Keratinocyte (primary cell): ENCODE results near the gene RRBP1.

Experiments used
- EZH2 ChIP-seq: IDR thresholded peaks from one replicate; pipeline ENCODE4 v1.6.1; 2012; ENCODE audit warnings: inconsistent platforms, mild to moderate bottlenecking, low read length, moderate library complexity
- TF ChIP-seq, protein P1 (sequence below), 3 experiments: IDR thresholded peaks in 1 of 3; conservative IDR thresholded peaks in 1 of 3; optimal IDR thresholded peaks in 1 of 3; 2 replicates in 2 of 3; 3 replicates in 1 of 3; pipeline versions ENCODE3 to v1.5.1; 2011; ENCODE audit warnings: low read length in 3 of 3, mild to moderate bottlenecking in 3 of 3, moderate library complexity in 2 of 3, control low read depth in 1 of 3, inconsistent platforms in 1 of 3; ENCODE audit not compliant: insufficient read depth in 2 of 3; ENCODE audit errors: extremely low read depth in 1 of 3

DNA sequence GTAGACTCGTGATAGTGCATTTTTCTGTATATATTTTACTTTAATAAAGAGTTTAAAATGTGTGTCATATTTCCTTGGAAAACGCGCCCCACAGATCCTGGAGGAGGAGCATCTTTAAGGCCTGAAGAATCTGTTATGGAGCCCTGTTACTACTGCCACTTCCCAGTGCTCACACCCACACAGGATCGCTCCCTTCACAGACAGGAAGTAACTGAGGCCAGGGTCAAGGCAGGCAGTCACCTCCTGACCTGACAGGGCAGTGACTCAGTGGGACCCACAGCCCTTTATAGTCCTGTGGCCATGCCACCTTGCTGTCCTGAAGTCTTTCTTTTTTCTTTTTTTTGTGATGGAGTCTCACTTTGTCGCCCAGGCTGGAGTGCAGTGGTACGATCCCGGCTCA lies 9.0 kb downstream of the RRBP1 start:
- TF ChIP-seq, protein P1, sequence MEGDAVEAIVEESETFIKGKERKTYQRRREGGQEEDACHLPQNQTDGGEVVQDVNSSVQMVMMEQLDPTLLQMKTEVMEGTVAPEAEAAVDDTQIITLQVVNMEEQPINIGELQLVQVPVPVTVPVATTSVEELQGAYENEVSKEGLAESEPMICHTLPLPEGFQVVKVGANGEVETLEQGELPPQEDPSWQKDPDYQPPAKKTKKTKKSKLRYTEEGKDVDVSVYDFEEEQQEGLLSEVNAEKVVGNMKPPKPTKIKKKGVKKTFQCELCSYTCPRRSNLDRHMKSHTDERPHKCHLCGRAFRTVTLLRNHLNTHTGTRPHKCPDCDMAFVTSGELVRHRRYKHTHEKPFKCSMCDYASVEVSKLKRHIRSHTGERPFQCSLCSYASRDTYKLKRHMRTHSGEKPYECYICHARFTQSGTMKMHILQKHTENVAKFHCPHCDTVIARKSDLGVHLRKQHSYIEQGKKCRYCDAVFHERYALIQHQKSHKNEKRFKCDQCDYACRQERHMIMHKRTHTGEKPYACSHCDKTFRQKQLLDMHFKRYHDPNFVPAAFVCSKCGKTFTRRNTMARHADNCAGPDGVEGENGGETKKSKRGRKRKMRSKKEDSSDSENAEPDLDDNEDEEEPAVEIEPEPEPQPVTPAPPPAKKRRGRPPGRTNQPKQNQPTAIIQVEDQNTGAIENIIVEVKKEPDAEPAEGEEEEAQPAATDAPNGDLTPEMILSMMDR (optimal IDR thresholded peaks at IDR 0.05 in 1 of 3, IDR thresholded peaks at IDR 0.05 in 1 of 3, conservative IDR thresholded peaks at IDR 0.05 in 1 of 3; ENCODE audit: extremely low read depth in 1 of 3, insufficient read depth in 2 of 3, low read length in 3 of 3), result no peak
- no peak for TF ChIP-seq EZH2
